GM18520 (cell line): Measurements from ENCODE around the gene HSF5.
A peak's percentile ranks its signal among the peaks of the same experiment; 100 is the strongest.
"Not testable (repeated sequence)": the region's sequence is repeated elsewhere in the genome, so short reads cannot be mapped to it uniquely, and the experiment has no call there.

Source experiments
- ATAC-seq: cut with Tn5 transposase; IDR thresholded peaks from one replicate; pipeline ENCODE4 v1.9.1; 2021; ENCODE audit not compliant: unreplicated experiment

The HSF5 gene

GRCh38 chr17:58484600-58484999, 3.6 kb downstream of the HSF5 start:
- no peak for ATAC-seq

- ATAC-seq, result not testable (repeated sequence)
These were observed 6.4 kb downstream of the HSF5 start for GRCh38 chr17:58481798-58482197.

DNA sequence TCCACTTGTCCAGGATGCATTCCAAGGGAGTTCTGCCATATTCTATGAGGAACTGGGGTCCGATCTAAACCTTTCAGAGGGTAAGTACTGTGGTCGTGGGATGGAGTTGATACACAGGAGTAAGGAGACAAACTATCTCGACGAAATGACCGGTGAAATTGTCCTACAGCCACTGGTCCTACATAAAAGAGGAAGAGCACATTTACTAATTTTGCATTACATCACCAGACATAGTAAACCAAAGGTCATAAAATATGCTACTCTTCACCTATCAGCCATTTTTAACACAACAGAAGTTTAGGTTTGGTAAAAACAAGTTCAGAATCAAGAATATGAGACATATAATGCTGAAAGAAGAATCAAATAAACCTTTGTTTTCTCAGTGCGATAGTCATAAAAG, 8.1 kb downstream of the HSF5 start:
- ATAC-seq, result no peak

DNA sequence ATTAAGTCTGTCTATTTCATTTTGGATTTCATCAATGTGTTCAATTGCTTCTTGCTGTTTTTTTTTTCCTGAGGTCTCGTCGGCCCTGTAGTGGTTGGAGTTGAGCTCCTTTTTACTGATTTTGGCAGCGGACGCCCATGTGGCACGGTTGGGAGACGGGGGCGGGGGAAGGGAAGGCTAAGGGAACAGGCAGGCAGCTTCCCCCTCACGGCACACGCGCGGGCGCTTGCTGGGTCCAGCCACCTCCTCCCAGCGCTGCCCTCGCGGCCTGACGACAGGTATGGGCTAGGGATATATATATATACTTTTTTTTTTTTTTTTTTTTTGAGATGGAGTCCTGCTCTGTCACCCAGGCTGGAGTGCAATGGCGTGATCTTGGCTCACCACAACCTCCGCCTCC, 11.4 kb downstream of the HSF5 start:
- ATAC-seq, result no peak

DNA sequence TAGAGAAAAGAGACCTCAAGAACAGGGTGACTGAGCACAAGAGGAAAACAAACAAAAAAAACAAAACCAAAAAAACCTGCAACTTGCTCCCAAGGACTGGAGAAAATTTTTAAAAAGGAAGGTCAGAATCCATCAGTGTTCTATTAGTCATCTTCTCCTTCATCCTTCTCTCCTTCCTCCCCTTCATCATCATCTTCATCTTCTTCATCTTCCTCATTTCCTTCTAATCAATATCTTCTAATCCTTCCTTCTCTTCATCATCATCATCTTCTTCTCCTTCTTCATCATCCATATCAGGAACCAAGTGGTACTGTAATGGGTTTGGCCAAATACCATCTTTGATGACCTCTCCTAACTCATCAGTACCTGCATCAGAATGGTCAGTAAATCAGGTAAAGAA, 12.2 kb downstream of the HSF5 start:
- no peak for ATAC-seq

DNA sequence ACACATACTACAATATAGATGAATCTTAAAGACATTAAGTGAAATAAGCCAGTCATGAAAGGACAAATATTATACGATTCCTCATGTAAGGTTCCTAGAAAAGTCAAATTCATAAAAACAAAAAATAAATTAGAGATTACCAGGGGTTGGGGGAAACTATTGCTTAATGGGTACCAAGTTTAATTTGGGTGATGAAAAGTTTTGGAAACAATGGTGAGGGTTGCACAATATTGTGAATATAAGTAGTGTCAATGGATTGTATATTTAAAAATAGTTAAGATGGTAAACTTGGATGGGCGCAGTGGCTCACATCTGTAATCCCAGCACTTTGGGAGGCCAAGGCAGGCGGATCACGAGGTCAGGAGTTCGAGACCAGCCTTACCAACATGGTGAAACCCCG, 17.9 kb downstream of the HSF5 start:
- ATAC-seq, result no peak

- ATAC-seq, result no peak
These were observed 19.3 kb downstream of the HSF5 start for GRCh38 chr17:58468944-58469343.

DNA sequence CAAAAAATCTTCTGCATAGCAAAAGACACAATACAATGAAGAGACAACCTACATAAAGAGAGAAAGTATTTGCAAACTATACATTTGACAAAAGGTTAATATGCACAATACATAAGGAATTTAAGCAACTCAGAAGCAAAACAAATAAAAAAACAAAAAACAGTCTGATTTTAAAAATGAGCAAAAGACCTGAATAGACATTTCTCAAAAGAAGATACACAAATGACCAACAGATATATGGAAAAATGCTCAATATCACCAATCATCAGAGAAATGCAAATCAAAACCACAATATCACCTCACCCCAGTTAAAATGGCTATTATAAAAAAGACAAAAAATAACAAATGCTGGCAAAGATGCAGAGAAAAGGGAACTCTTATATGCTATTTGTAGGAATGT, 32.7 kb downstream of the HSF5 start:
- ATAC-seq, result no peak

GRCh38 chr17:58452738-58453137, 35.5 kb downstream of the HSF5 start:
- no peak for ATAC-seq

- no peak for ATAC-seq
These were observed 40.9 kb downstream of the HSF5 start for GRCh38 chr17:58447039-58447975.

GRCh38 chr17:58446086-58446485, 42.1 kb downstream of the HSF5 start:
- ATAC-seq, result no peak

- ATAC-seq, result no peak
These were observed 51.4 kb downstream of the HSF5 start for GRCh38 chr17:58436805-58437239.

DNA sequence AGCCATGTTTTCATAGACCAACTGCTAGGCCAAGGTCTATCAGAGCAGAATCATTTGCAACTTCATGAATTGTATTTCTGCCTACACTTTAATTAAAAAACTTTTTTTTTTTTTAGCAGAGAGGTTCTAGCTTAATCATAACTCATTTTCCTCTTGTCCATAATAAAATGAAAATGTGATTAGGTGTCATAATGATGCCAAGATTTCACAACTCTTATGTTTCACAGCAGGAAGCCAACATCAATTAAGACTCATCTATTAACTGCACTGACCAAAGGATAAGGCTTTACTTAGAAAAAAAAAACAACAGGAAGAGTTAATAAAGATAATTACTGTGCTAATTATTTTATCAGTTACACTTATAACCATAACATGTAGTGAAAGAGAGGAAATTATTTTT, 52.0 kb downstream of the HSF5 start:
- ATAC-seq, result no peak

DNA sequence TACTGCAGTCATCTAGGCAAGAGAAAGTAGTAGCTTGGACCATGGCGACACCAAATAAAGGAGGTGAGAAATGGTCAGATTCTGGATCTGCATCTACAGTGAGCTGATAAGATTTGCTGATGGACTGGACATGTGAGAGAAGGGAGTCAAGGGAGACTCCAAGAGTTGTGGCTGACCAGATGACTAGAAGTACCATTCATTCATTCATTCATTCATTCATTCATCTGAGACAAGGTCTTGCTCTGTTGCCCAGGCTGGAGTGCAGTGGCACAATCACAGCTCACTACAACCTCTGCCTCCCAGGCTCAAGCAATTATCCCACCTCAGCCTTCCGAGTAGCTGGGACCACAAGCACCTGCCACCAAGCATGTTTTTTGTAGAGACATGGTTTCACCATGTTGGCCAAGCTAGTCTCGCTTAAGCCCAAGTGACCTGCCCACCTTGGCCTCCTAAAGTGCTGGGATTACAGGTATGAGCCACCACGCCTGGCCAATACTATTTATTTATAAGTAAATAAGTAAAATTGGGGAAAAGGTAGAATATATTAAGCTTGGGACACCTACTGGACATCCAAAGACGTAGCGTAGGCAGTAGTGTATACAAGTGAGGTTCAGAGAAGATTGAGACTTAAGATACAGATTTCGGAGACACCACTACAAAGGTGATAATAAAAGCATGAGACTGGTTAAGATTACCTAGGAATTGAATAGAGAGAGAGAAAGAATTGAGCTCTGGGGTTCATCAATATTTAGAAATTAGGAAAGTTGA, 55.2 kb downstream of the HSF5 start:
- ATAC-seq, result no peak

- ATAC-seq, result no peak
These were observed 60.4 kb downstream of the HSF5 start for GRCh38 chr17:58427807-58428206.

- no peak for ATAC-seq
These were observed 66.5 kb downstream of the HSF5 start for GRCh38 chr17:58421711-58422110.

GRCh38 chr17:58420827-58421226, 67.4 kb downstream of the HSF5 start:
- ATAC-seq, result no peak

- peak; percentile 83 for ATAC-seq
These were observed 70.7 kb downstream of the HSF5 start, which contains the start of gene RNF43 for GRCh38 chr17:58417300-58418092. RNF43 (minus strand) TSS chr17:58417534; CDS start chr17:58415577, 1,957 bp downstream.

DNA sequence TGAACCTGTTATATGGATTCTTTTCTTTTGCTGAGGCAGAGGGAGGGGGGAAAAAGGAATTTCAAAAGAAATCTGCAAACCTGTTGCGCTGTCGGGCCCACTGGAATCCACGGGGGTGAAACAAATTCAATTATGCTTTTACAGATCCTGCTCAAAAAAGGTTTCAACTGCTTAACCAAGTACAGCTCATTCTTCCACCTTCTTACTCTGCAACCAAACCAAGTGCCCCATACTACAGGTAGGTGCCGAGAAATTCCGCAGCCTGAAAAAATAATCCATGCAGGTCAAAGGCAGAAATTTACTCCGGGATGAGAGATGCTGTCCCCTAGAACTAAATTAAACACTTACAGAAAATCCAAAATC, 71.3 kb downstream of the HSF5 start:
- no peak for ATAC-seq

DNA sequence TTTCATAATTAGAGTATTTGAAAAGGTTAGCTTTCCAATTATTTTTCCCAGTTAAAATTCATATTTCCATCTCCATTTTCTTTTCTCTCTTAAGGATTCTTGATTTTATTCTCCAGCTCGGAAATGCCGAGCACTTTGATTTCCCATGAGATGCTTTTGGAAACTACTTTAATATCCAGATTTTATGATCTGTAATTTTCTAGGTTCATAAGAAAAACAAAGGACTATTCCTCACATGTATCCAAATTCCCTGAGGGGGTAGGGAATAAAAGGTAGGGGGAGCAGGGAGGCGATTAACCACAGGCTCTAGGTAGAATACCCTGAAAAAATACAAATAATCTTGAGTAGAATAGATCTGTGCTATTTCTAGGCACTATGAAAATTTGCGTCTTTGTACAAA, 71.8 kb downstream of the HSF5 start:
- no peak for ATAC-seq

DNA sequence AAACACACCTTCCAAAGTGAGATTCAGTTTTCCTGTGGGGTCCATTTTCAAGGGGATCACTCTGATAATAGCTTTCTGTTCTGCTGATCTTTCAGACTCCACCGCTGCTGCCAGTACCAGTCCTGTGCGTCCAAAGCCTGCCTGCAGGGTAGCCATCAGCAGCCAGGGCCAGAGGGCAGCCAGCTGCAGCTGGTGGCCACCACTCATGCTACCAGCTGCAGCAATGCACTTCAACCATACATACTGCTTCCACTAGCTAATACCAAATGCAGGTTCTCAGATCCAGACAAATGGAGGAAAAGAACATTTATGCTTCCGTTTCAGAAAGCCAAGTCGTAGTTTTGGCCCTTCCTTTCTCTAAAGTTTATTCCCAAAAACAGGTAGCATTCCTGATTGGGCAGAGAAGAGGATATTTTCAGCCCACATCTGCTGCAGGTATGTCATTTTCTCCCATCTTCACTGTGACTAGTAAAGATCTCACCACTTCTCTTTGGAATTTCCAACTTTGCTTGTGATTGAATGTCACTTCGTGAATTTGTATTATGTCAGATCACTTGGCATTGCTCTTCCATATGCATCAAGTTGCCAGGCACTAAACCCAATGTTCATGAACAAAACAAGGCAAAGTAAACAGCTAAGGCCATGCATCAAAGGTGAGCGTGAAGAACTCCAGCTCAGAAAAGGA, 72.7 kb downstream of the HSF5 start:
- no peak for ATAC-seq
